Vagina (tissue), 2 donors: ENCODE results near the gene TLE3. TPM values are rescaled to one million over a fixed set of nuclear protein-coding genes. Genes with fewer than 3 reads are reported as not detected.

Experiments used
- DNase-seq, 2 donors: peaks; one replicate each; pipeline ENCODE4 v3.0.0-alpha.2; 2017; ENCODE audit errors: extremely low spot score in 2 of 2
- H3K27ac ChIP-seq: fragments of 200-600 bp; sonication (generic); one replicate; pipeline ENCODE4 v1.5.1; 2019
- H3K27me3 ChIP-seq: fragments of 200-600 bp; sonication (generic); one replicate; pipeline ENCODE4 v1.5.1; 2019
- H3K36me3 ChIP-seq, 2 donors: fragments of 200-600 bp; sonication (generic); one replicate each; pipeline ENCODE4 v1.5.1; 2017 to 2019
- H3K4me1 ChIP-seq: fragments of 200-600 bp; sonication (generic); one replicate; pipeline ENCODE4 v1.5.1; 2019
- H3K4me3 ChIP-seq, 2 donors: fragments of 200-600 bp; sonication (generic); 1 replicate in 1 of 2; 2 replicates in 1 of 2; pipeline ENCODE4 v1.5.1; 2016 to 2019
- H3K9me3 ChIP-seq: fragments of 200-600 bp; sonication (generic); one replicate; pipeline ENCODE4 v1.5.1; 2019
- POLR2A ChIP-seq, 2 donors: fragments of 450-650 bp; IDR thresholded peaks; one replicate each; pipeline ENCODE4 v1.6.1; 2017; ENCODE audit warnings: antibody characterized with exemption in 2 of 2, mild to moderate bottlenecking in 2 of 2, moderate library complexity in 2 of 2
- POLR2AphosphoS5 ChIP-seq, 2 donors: sonication (generic); formaldehyde crosslinking; IDR thresholded peaks; one replicate each; pipeline ENCODE4 v1.9.0; 2017; ENCODE audit warnings: antibody characterized with exemption in 2 of 2, mild to moderate bottlenecking in 2 of 2, low read depth in 1 of 2; ENCODE audit not compliant: insufficient read depth in 1 of 2
- intact Hi-C: fragments of 100-400 bp; cut with DNase I; formaldehyde crosslinking; loops from one replicate; pipeline ENCODE4 v1.15.1; 2023
- total RNA-seq: library from RNA; depleted of rRNA; stranded (reverse); fragments of >200 nt; gene quantifications from one replicate; pipeline ENCODE4 v1.2.3, GENCODE V29; 2016
- TF ChIP-seq, protein P1 (sequence below), 3 experiments: fragments of 450-650 bp in 2 of 3; fragments of 200-600 bp in 1 of 3; sonication (generic) in 1 of 3; IDR thresholded peaks; one replicate each; pipeline ENCODE4 v1.5.1; 2017 to 2019; ENCODE audit warnings: antibody characterized with exemption in 3 of 3, mild to moderate bottlenecking in 2 of 3, moderate library complexity in 2 of 3

TLE3 gene
- total RNA-seq, 1 donor from 2014 or later, result 64.6 TPM

DNA sequence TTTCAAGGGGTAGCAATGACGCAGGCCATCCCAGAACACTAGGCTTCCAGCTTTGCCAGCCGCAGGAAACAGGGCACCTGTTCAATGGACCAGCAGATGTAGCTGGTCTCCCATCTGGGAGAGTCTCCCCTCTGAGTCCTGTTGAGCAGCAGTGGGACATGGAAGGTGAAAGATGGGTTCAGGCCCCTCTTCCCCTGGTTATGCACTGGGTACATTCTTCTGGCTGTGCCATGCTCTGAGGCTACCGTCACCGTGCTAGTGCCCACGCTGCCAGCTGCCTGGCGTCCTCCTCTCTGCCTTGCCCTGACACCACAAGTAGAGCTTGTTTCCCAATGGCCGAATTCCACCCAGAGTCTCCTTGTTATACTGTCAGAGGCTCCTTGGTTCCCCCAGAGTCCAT lies 63.1 kb downstream of the TLE3 start:
- H3K9me3 ChIP-seq, result no peaks in the 10 kb centered on the region
- intact Hi-C loops, result no loop called here
- no peak overlapping the region for H3K4me3 ChIP-seq
- H3K36me3 ChIP-seq, result no peaks in the 10 kb centered on the region
- TF ChIP-seq, protein P1, sequence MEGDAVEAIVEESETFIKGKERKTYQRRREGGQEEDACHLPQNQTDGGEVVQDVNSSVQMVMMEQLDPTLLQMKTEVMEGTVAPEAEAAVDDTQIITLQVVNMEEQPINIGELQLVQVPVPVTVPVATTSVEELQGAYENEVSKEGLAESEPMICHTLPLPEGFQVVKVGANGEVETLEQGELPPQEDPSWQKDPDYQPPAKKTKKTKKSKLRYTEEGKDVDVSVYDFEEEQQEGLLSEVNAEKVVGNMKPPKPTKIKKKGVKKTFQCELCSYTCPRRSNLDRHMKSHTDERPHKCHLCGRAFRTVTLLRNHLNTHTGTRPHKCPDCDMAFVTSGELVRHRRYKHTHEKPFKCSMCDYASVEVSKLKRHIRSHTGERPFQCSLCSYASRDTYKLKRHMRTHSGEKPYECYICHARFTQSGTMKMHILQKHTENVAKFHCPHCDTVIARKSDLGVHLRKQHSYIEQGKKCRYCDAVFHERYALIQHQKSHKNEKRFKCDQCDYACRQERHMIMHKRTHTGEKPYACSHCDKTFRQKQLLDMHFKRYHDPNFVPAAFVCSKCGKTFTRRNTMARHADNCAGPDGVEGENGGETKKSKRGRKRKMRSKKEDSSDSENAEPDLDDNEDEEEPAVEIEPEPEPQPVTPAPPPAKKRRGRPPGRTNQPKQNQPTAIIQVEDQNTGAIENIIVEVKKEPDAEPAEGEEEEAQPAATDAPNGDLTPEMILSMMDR (IDR thresholded peaks at IDR 0.05), result no peak
- H3K27me3 ChIP-seq, result no peaks in the 10 kb centered on the region
- DNase-seq, result no peak
- peaks cover 10% of the 10 kb centered on the region for H3K4me1 ChIP-seq
- H3K27ac ChIP-seq, result no peak overlapping the region

DNA sequence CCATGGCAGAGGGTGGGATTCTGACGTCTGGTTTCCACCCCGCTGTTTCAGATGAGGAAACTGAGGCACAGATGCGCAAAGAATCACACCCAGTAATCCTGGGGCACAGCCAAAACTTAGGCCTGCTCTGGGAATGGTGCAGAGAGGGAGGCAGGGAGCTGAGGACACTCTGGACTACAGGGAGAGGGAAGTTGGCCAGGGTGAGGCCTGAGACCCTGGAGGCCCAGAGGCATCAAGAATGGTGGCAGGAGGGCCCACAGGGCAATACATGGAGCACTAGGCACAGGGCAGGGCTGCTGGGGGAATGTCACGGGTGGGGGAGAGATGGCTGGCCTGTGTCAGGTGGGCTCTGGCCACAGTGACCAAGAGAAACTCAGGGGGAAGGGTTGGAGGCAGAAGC lies 63.6 kb downstream of the TLE3 start:
- H3K9me3 ChIP-seq, result no peaks in the 10 kb centered on the region
- DNase-seq, result no peak
- peaks cover 10% of the 10 kb centered on the region for H3K4me1 ChIP-seq
- H3K36me3 ChIP-seq, result no peaks in the 10 kb centered on the region
- H3K4me3 ChIP-seq, result no peak overlapping the region
- no peaks in the 10 kb centered on the region for H3K27me3 ChIP-seq
- TF ChIP-seq POLR2AphosphoS5 (IDR thresholded peaks at IDR 0.05; ENCODE audit: insufficient read depth in 1 of 2, low read depth in 1 of 2) (no peak), POLR2A (IDR thresholded peaks at IDR 0.05) (no peak)
- TF ChIP-seq, protein P1 (IDR thresholded peaks at IDR 0.05), result no peak
- no peak overlapping the region for H3K27ac ChIP-seq
- intact Hi-C loops, result no loop called here

DNA sequence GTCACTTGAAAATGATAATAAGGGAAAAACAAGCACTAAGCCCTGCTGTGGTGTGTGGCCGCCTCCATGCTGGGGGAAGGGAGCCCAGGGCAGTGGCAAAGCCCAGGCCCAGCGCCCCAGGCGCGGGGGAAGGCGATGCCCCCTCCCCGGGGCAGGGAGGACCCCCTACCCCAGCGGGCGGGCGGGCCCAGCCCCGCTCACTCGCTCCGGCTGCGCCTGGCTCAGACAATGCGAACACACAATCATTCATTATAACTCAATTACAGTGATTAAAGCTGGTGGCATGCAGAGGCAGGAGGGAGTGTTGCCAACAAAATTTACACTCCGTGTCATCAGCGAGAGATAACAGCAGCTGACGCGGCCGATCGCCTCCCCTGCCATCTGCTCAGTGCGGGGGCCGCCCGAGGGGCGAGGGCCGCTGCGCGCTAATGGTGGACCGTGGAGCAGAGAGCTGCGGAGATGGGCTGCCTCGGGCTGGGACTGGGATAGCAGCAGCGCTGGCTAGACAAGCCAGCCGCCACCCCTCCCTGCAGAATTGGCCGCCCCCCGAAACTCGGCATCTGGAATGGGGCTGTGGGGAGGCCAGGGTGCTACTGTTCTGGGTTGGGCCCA lies 64.1 kb downstream of the TLE3 start:
- no peak overlapping the region for H3K4me3 ChIP-seq
- DNase-seq, result no peak
- intact Hi-C loops, result no loop called here
- H3K9me3 ChIP-seq, result no peaks in the 10 kb centered on the region
- H3K27ac ChIP-seq, result no peak overlapping the region
- TF ChIP-seq, protein P1 (IDR thresholded peaks at IDR 0.05), result no peak
- no peak for TF ChIP-seq POLR2A (IDR thresholded peaks at IDR 0.05)
- no peak for TF ChIP-seq POLR2AphosphoS5 (IDR thresholded peaks at IDR 0.05; ENCODE audit: insufficient read depth in 1 of 2, low read depth in 1 of 2)
- no peaks in the 10 kb centered on the region for H3K27me3 ChIP-seq
- no peaks in the 10 kb centered on the region for H3K36me3 ChIP-seq
- H3K4me1 ChIP-seq, result peaks cover 10% of the 10 kb centered on the region

- intact Hi-C loops, result no loop called here
- no peak for DNase-seq
These were observed 64.6 kb downstream of the TLE3 start for GRCh38 chr15:70033109-70033508.

DNA sequence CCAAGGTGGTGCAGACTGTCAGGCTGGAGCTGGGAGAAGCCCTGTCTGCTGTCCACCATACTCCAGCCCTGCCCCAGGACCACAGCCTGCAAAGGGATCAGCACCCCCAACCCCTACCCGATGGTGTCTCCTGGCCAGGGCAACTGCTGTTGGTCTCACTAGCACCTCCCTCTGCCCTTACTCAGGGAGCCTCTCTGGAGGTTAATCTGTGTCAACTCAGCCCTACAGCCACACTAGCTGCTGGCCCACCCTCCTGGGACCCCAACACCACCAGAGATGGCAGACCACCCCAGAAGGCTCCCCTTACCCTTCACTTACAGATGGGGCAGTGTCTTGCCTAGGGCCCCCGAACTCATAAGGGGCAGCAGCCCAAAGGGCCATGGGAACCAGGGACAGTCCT lies 65.2 kb downstream of the TLE3 start:
- intact Hi-C loops, result no loop called here
- Histone ChIP-seq H3K4me1 (peaks cover 10% of the 10 kb centered on the region), H3K36me3 (no peaks in the 10 kb centered on the region), H3K4me3 (no peak overlapping the region), H3K9me3 (no peaks in the 10 kb centered on the region), H3K27me3 (no peaks in the 10 kb centered on the region), H3K27ac (no peak overlapping the region)
- no peak for DNase-seq
- no peak for TF ChIP-seq POLR2A (IDR thresholded peaks at IDR 0.05)
- TF ChIP-seq, protein P1 (IDR thresholded peaks at IDR 0.05), result no peak
- no peak for TF ChIP-seq POLR2AphosphoS5 (IDR thresholded peaks at IDR 0.05; ENCODE audit: insufficient read depth in 1 of 2, low read depth in 1 of 2)

More at GRCh38 chr15:70033109-70033508, 64.6 kb downstream of the TLE3 start:
- Histone ChIP-seq H3K36me3 (no peaks in the 10 kb centered on the region), H3K9me3 (no peaks in the 10 kb centered on the region), H3K27ac (no peak overlapping the region), H3K4me1 (peaks cover 10% of the 10 kb centered on the region), H3K4me3 (no peak overlapping the region), H3K27me3 (no peaks in the 10 kb centered on the region)
- TF ChIP-seq, protein P1 (IDR thresholded peaks at IDR 0.05), result no peak
- no peak for TF ChIP-seq POLR2AphosphoS5 (IDR thresholded peaks at IDR 0.05; ENCODE audit: insufficient read depth in 1 of 2, low read depth in 1 of 2)
- no peak for TF ChIP-seq POLR2A (IDR thresholded peaks at IDR 0.05)
